COR-L47 (cell line): ENCODE measurements around the gene ABTB2.
A peak's percentile ranks its signal among the peaks of the same experiment; 100 is the strongest.

Source experiments
- DNase-seq: peaks from one replicate; lab custom pipeline; 2025; lab: John Stamatoyannopoulos, UW

ABTB2 gene

DNA sequence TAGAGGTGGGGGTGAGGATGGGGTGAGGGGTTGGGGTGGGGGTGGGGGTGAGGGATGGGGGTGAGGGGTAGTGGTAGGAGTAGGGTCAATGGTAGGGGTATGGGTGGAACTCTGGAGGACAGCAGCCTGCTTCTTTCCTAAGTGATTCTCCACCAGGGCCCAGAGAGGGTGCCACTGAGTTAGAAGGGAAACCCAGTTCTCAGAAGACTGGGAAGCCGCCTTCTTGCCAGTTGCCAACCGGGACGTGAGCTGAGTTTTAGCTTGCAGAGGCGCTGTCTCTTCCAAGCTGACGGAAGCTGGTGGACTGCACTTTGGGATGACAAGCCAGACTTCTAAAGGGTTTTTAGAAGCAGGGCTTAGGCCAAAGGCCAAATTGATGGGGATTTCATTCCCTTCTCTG, 148.0 kb downstream of the ABTB2 start:
- no peak for DNase-seq

DNA sequence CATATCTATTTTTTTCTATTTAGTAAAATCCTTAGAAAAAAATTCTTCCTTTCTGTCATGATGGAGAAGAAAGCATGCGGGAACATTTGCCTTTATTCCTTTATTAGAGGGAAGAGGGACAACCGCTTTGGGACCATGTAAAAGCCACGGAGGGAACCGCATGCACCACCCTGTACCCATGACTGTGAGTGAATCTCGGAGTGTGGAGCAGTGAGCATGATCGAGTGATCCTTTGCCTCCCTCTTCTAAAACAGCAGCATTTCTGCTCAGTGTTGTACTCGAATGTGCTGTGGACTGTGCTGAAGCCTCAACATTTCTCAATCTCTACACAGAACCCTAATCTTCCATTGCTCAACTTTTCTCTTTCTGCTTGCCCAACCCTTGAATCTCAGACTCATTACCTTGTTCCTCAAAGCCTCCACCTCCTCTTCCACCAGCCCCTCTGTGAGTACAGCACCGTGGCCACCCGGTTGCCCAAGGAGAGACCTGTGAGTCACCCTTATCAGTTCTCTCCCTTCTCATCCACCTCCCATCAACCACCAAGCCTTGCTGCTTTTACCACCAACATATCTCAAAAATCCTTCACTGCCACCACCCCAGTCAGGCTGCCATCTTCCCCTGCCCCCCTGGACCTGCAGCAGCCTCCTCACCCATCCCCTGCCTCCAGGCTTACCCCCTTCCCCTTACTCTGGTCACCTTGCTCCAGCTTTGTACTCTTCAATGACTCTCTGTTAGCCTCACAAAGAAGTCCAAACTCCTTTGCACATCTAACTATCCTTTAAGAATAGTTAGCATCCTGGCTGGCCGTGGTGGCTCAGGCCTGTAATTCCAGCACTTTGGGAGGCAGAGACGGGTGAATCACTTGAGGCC, 149.3 kb downstream of the ABTB2 start:
- DNase-seq = no peak

DNA sequence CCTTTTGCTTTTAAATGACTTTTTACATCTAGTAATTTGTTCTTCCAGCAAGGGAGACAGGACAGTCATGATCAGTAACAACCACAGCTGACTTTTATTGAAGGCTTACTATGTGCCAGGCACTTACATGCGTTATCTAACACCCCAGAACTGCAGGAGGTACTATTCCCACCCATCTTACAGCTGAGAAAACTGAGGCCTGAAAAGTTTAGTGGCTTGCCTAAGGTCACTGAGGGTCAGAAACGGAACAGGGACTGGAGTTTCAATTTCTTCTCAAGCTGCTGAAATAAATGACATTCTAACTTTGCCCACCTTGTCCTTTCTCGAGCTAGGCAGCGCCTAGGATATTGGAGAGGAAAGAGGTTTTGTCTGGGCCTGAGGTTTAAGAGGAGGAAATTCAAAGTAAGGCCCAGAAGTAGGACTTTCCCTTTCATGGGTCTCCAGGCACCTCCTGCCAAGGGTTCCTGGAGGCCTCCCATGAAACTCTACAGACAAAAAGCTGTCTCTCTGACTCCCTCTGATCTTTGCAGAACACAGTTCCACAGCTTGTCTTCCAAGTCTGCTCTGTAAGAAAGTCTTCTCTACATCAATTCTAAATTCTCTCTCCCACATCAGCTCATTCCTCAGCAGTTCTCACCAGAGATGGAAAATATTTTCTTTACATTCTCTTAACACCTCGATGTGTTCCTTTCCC, 150.2 kb downstream of the ABTB2 start:
- DNase-seq = no peak

DNA sequence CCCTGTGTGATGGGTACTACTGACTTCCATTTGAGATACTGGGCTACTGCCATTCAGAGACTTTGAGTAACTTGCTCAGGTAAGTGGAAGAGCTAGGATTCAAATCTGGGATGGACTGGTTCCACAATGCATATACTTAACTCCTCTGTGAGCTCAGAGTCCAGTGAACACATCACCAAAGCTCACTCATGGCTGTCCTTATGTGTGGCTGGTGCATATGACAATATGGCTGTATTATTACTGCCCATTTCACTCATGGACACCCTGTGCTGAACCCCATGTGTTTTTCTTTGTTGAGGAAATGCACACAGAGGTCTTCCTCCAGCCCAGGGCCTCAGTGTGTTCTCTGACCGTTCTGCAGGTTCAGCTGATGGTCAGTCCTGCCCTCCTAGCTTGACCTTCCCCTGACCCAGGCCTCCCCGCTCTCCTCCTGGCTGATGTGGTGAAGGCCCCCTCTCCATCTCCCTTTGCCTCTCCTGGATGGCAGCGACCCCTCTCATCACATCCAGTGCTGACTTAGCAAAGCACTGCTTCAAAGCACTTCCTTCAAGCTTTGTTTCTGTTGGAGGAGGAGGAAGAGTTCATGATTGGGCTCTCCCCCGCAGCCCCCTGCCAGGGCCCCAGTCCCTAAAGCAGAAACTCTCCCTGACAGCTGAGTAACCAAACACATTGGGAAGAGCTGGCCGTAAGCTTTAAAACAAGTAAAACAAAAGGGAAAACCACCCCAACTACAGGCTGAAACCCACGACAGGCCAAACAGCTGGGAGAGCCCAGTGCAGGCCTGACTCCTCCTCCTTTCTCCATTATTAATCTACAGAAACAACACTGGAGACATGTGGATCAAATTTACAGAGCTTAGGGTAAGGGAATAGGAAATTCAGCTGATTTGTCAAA, 151.2 kb downstream of the ABTB2 start:
- no peak for DNase-seq

DNA sequence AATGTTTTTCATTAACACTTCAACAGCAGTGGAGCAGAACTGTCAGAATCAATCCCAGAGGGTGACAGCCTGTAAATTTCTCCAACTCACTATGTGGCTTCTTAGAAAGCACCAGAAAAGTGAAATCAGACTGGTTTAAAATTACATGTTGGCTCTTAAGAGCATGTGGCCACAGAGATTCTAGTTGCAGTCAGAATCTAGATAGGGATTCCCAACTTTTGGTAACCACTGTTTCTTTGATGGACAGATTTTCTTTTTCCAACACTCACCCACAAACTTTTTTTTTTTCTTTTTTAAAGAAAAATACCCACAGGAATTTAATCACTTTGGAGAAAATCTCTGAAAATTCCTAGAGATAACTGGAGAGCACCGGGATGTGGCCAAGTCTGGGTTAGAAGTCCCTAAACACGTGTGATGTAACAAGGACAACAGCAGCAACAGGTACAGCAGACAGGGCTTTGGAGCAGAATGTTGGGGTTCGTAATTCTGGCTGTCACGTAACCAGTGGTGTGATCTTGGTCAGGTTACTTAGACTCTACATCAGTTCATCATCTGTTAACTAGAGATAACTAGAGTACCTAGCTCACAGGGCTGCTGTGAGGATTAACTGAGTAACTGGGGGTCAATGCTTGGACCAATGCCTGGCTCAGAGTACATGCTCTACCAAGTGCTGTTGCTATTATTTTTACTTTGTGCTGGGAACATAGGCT, 152.3 kb downstream of the ABTB2 start:
- no peak for DNase-seq

DNA sequence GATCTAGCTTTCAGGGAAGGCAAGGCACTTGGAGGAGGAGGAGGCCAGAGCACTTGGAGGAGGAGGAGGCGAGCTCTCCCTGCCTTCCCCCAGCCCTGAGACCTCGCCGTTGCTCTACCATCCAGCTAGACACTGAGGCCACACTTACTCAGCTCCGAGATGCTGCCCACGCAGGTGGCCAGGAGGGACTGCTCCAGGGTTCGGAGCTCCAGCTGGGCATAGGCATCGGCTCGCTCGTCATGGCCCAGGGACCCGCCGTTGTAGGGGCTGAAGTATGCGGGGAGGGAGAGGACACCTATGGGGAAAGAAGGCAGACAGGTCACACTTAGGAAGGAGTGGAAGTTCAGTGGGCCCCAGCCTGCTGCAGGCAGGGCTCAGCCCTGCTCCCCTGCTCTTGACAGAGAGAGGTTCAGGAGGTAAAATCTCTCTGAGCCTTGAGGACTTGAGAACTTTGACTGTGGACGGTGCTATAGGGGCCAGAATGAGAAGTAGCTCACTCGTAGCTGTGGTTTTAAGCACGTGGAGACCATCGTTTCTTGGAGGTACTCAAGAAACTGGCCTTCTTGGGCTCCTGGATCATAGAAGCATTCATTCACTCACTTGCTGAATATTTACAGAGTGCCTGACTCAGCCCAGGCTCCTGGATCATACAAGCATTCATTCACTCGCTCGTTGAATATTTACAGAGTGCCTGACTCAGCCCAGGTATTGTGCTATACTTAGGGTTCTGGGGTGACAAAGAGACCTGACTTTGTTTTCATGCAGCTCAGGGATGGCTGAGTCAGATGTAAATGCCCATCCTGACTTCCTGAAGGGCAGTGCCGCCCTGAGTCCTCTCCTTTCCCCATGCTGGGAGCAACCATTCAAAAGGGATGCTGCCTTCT, 153.2 kb downstream of the ABTB2 start:
- DNase-seq = no peak

DNA sequence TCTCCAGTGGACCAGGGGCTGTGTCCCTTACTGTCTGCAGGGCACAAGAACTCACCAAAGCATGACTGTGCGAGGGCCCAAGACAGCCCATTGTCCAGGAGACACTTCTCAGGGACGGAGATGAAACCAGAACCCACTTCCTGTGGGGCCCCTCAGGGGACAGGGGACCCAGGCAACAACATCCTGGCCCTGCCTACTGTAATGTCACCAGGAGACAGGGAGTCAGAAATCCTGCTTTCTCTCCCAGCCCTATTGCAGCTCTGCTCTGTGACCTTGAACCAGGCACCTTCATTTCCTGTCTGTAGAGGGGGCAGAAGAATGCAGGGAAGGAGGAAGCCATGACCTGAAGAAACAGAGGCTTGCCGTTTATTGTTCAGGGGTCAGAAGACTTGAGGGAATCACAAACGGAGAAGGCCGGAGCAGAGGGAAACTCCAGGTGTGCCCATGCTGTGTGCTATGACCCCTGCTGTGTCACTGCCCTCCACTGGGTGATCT, 154.4 kb downstream of the ABTB2 start:
- no peak for DNase-seq

DNA sequence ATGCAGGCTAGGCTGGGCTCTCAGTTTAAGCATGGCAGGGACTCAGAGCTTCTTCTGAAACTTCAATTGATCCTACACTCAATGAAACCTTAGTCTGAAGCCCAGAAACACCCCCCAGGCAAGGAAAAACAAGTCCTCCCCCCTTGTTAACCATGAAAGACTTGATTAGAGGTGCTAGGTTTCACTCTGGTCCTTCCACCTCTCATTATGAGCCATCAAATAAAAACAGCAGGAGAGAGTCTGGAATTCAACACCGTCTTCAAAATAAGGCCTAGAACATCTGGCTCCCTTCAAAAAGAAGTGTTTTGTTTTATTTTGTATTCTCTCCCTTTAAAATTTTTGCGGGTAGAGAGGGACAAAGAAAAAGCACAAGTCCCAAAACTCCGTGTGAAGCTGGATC, 156.7 kb downstream of the ABTB2 start:
- no peak for DNase-seq

DNA sequence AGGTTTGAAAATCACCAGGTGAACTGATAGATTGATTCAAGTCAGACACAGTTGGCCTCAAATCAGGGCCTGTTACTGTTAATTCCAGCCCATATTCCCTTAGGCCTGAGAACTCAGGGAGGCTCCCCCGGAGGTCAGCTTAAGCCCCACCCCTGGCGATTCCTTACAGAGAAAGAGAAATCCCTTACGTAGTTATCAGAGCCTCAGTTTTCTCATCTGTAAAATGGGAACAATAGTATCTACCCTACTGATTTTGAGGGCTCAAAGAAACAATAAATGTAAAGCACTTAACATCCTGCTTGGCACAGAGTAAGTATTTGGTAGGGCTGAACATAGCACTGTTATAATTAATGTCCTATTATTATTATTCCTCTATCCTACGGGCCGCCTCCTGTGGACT, 158.3 kb downstream of the ABTB2 start:
- no peak for DNase-seq

DNA sequence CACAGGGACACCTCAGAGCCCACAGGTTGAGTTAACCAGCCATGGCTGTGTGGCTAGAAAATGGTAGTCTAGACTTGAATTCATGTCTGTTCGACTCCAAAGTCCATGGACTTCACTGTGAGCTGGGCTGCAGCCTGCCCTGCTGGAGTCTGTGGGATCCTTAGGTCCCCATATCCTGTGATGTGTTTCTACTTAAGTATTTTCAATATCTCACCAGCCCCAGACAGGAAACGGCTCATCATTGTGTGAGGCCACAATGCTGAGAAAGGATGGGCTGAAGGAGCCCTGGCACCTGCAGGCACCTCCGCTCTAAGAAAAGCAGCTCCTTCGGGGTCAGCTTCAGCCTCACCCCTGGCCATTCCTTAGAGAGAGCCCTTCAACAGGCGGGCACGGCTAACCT, 159.3 kb downstream of the ABTB2 start:
- DNase-seq = no peak

DNA sequence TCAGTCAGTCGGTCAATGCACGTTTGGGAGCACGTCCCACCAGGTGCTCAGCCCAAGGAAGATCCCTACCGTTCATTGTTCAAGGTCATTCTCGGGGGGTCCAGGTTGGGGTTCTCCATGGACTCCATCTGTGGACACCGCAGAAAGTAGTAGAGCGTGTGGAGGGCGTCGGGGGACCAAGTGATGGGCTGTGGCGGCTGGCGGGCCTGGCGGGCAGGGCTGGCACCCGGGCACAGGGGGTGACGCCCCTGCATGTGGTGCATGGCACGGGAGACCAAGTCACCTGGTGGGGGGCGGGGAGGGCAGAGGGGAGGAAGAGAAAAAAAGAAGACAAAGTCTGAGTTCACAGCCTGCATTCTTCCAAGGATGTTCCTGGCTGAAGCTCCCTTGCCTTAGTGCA, 160.6 kb downstream of the ABTB2 start:
- DNase-seq = no peak

DNA sequence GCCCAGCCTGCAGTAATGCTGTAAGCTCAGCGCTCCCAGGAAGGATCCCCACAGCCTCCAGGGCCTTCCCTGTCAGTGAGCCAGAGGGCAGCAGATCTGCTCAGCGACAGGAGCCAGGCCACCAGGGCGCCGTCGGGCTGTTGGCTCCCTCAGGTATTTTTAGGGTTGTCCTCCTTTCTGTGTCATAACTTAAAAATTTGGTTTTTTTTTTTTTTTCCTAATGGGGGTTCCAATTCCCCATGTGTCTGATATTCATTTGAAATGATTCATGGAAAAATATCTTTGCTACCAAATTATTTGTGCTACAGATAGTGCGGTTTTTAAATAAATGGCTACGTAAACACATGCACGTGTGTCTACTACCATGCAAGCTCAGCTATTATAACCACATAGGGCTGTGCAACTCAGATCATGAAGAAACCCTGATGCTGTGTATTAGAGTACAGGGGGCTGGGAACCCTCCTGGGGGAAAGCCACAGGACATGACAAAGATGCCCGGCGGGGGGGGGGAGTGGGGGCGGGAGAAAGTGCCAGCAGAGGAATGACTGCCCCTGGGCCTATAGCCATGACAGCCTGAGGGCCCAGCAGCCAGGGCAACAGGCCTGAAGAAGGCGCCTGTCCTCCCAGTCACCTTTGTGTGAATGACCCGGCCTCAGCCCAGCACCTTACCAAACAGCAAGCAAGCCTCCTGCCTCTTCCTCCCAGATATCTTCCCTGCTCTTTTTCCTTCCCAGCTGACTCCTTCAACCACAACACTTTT, 163.1 kb downstream of the ABTB2 start:
- DNase-seq = no peak

DNA sequence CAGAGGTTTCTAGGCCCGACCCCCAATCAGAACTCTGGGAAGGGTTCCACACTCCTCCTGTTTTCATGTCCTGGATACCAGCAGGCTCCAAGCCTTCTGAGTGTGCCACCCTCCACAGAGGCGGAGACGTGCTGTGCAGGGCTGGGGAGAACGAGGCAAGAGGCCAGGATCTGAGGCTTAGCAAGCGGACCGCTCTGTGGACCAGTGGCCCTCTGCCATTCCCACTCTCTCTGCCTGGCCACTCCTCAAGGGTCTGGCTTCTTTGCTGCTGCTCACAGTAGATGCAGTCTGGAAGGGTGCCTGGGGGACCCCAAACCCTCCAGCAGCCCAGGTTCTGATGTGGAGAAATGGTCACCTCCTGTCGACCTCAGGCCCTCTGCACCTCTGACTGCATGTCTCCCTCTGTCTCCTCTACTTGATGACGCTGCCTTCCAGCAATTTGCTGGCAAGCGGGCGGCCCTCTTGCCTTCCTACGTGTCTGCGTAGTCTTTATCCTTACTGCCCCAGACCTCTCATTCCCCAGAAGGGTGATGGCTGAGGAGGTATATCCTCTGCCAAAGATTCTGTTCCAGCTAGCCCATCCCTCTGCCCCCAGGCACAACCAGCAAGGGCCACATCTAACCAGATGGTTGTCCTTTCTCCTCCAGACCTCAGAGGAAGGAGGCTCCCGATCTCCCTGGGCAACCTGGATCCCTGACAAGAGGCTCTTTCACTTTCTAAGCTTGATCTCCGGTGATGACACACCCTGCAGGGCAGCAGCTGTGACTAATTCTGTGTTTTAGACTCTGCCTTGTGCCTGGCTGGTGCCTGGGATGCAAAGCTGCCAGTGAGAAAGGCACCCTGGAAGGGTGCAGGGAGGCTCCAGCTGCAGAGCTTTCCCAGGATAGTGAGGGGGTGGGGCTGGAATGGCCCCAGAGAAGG, 165.1 kb downstream of the ABTB2 start:
- DNase-seq = peak; percentile 79

DNA sequence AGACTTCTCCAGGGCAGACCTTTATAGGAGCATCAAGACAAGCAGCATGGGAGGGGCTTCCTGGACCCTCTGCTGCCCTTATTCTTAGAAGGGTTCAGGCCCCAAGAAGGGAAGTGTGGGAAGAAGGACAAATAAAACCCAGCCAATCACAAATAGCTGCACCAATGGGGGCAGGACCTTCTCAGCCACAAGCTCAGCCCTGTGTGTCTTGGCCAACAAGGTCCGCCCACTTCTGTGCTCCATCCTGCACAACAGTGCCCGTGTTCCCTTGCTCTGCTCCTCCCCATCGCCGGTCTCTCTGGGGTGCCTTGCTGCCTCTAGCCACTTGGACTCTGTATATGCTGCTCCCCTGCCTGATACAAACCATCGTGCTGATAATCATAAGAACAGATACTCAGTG, 166.2 kb downstream of the ABTB2 start:
- no peak for DNase-seq

DNA sequence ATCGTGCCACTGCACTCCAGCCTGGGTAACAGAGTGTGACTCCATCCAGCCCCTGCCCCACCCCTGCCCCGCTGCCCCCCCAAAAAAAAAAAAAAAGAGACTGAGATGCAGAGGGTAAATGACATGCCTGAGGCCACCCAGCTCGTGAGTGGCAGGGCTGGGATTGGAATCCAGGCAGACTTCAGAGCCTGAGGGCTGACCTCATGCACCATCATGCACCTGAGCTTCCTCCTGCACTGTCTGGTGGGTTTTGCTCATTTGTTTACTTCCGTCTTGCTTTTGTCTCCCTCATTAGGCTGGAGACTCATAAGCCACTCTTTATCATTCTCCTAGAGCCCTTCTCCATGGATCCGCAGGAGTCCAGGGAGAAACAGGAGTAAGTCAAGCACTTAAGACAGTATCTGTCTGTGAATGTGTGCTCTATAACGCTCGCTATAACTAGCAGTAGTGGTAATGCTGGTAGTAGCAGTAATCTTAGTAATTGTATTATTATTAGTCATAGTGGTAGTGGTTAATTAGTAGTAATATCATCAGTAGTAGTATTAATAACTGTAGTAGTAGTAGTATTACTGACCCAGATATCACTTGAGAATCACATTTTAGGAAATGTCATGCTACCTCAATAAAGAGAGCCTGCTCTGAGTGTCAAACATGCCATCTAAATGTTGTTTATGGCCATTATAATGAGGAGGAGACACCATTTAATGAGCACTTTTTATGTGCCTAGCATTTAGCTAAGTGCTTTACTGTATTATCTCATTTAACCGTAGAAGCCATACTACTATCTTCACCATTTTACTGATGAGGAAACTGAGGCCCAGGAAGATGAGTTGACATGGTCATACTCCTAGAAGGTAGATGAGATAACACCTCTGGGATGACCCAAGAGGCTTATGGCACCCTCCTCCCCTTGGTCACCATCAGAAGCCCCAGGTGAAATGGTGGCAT, 167.3 kb downstream of the ABTB2 start:
- no peak for DNase-seq

DNA sequence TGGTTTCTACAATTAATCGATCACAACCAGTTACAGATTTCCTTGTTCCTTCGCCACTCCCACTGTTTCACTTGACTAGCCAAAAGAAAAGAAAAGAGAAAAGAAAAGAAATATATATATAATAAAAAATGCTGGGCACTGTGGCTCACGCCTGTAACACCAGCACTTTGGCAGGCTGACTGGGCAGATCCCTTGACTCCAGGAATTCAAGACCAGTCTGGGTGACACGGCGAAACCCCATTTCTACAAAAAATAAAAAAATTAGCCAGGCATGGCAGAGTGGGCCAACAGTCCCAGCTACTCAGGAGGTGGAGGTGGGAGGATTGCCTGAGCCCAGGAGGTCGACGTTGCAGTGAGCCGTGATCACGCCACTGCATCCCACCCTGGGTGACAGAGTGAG, 168.6 kb downstream of the ABTB2 start:
- DNase-seq = no peak

DNA sequence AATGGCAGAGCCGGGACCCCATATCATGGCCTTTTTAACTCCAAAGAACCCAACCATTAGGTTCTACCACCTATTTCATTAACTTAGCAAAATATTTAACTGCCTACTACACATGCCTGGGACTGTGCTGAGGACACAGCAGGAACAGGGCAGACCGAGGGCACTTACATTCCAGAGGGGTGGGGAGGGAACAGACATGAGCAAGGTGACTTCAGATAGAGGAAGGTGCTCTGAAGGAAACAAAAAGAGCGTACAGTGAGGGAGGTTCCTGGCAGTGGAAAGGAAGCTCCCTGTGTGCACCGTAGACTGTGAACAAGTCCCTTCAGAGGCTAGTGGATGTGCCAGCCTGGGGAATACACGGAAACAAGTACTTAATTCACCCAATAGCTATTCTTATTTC, 169.6 kb downstream of the ABTB2 start:
- no peak for DNase-seq
